Activated CD8-positive, alpha-beta memory T cell treated with anti-CD3 and anti-CD28 coated beads, Interleukin-2, amount 50 U/mL, for 4 hours (primary cell): ENCODE measurements around the gene SPRED2.
A peak's percentile ranks its signal among the peaks of the same experiment; 100 is the strongest.

Experiments used
- DNase-seq: peaks from one replicate; pipeline ENCODE4 v3.0.0-alpha.2; 2020

SPRED2 gene

GRCh38 chr2:65438137-65438899 is 5.9 kb upstream of the SPRED2 start:
- no peak for DNase-seq

- DNase-seq: no peak
Observed at GRCh38 chr2:65437392-65438135, 5.2 kb upstream of the SPRED2 start.

DNA sequence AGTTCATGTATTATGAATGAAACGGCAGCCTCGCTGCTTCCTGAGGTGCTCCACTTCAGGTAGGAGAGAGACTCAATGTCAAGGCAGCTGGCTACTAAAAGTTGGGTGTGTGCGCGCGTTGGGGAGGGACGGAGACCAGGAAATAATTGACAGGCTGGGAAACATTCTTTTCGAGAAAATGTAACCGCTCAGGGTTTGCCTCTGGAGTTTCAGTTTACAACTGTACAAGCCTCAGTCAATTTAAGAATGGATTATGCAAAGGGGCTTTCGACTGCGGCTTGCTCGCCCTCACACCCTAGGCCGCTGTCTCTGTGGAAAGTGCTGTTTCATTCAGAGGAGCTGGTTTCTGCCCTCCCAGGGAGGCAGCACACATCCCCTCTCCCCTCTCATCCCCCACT is 4.4 kb upstream of the SPRED2 start:
- DNase-seq: no peak

- DNase-seq: peak; percentile 23
Observed at GRCh38 chr2:65436169-65436823, 3.9 kb upstream of the SPRED2 start.

GRCh38 chr2:65435625-65436168 is 3.3 kb upstream of the SPRED2 start:
- DNase-seq: peak; percentile 25

DNA sequence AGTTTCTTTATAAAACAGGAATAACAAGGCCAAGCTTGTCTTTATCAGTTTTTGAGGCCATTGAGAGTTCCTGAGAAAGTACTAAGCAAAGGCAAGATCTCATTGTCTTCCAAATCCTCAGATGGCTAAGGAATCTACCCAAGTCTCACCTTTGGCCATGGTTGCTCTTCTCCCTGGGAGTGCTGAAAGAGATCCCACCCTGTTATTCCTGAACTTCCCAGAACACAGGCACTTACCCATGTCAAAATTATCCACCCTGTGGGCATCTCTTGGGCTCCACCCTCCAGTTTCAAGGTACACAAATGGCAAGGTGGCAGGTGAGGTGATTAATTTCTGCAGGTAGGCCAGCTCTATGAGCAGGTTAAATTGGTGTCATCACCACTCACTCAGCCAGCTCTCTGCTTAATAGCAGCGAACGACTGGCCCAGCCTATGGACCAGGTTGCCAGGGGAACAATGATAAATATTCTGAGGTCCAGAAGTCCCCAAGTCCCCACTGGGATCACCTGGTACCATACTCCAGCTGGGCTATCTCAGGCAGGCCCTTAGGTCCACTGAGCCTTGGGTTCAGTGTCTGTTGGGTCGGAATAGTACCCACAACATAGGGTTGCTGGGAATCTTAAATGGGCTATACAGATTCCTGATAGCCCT is 2.3 kb upstream of the SPRED2 start:
- DNase-seq: no peak

DNA sequence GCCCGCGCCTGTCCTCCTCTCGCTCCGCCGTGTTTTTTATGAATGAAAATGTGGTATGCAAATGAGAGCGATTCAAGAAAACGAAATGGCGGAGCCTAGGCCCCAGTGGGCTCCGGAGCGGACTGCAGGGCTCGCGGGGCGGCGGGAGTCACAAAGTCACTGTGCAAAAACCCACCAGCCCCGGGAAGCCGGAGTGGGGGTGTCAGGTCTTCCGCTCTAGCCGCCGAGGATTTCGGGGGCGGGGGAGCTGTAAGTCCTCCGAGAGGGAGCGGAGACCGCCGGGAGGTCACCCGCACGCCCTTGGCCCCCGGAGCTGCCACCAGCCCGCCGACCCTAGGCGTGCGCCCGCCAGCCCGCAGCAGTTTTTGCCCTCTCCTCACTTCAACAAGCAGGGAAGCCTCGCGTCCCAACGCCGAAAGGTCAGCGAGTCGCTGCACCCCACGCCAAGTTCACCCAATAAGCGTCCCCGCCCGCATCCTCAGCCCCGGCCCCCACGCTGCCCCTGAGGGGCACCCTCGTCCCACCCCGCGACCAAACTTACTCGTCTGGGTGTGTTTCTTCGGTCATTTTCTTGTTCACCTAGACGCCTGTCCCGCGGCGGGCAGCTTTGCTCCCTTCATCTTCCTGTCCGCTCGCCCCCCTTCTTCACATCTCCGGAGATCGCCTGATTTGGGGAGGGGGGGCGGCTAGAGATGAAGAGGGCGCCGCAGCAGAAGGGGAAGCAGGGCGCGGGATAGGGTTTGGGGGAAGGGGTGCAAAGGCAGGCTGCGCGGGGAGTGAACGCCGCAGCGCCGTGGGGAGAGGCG is 775 bp downstream of the SPRED2 start:
- peak; percentile 38 for DNase-seq

DNA sequence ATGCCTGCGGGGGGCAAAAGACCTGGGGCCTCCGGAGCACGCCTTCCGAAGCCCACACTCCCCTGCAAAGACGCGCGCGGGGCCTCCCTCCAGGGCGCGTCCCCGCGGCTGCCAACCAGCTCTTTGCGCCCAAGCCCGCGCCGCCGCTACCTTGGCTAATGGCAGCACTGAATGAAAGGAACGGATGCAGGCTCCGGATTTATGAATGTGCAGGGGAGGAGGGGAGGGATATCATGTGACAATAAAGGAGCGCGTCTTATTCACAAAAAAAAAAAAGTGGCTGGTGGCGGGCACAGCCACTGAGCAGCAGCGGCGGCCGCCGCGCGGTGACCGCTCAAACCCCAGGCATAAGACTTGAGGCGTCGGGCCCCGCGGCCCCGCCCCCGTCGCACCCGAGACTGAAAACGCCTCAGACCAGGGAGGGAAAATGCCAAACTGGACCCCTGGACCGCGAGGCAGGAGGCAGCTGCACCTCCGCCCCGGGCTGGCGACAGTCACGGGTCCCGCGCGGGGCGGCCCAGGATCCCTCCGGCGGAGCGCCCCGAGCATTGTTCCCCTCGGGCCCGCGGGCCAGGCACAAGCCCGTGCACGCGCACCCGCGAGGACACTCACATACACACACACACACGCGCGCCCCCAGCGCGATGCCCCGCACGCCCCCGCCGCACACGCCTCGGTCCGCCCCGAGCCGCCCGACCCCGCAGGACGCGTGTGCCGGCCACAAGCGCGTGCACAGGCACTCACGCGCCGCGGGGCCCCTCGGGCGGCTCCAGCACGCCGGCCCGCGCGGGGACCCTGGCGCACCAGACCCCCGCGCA is 1.6 kb downstream of the SPRED2 start:
- peak; percentile 69 for DNase-seq

DNA sequence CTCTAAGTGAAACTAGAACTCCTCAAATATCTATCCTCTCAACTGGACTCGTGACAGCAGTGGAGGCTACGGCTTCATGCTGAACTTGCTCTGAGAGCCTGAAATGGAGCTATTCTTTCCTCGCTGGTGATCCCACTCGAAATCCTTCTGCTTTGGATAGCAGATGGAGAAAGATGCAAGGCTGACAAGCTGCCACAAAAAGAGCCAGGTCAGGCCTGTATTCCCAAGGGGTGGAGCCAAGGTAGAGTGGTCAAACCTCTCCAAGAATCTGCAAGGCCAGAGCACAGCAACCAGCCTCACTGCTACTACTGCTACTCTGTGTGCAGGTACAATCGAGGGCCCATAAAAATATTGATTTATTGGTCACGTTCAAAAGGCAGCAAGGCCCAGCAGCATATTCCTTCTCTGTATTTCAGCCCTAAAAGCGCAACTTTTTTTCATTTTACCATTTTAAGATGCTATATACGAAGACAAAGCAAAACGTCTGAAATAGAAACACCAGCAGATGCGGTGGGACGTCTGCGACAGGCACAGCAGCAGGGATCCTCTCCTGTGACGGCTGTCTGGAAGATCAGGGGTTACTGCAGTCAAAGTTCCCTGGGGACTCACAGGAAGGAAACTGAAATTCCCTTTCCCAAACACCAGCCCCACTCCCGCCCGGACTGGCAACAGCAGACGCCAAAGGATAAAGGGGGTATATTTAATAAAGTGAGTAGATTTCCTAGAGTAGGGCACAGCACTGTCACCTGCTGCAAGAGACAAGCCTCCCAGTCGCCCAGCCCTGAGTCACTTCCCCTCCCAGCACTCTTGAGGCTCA is 2.4 kb downstream of the SPRED2 start:
- DNase-seq: no peak

GRCh38 chr2:65427532-65427931 is 4.9 kb downstream of the SPRED2 start:
- no peak for DNase-seq

- DNase-seq: no peak
Observed at GRCh38 chr2:65425276-65425675, 7.1 kb downstream of the SPRED2 start.

- no peak for DNase-seq
Observed at GRCh38 chr2:65424391-65424790, 8.0 kb downstream of the SPRED2 start.

DNA sequence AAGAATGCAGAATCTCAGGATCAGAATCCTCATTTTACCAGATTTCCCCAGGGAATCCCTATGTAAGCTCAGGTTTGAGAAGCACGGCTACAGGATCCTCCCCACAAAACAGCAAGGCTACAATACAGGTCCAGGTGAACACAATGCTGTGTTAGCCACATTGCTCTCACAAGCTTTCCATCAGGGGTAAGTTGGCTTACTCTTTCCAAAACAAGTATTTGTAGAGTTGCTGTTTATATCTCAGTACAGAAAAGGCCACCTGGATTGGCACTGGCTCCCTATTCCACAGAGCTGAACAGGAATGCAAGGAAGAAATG is 11.0 kb downstream of the SPRED2 start:
- no peak for DNase-seq

GRCh38 chr2:65420712-65421431 is 11.5 kb downstream of the SPRED2 start:
- DNase-seq: no peak

DNA sequence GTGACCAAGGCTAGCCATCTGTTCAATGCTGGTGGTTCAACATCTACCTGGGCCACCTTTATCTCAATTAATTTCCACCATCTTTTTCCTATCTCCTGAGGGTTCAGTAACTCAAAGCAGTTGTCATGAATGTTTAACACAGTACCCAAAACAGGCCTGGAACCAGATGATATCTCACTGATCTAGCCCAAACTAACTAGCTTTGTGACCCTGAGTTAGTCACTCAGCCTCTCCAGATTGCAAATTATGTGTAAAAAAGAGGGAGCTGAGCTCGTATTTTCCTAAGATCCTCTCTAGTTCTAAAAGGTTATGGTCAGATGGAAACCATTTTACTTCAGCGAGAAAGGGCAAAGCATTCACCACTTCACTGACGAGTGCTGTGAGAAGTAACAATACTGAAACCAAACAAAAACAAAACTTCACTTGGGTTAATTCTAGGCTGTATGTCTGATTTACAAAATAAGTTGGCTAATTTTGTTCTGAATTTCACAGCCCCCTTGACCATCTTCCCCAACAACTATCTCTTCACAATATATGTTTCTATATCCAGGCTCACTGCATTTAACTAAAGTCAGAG is 14.8 kb downstream of the SPRED2 start:
- DNase-seq: no peak

GRCh38 chr2:65416945-65417344 is 15.5 kb downstream of the SPRED2 start:
- no peak for DNase-seq

- no peak for DNase-seq
Observed at GRCh38 chr2:65416321-65416720, 16.1 kb downstream of the SPRED2 start.

GRCh38 chr2:65415091-65415490 is 17.3 kb downstream of the SPRED2 start:
- DNase-seq: no peak

- no peak for DNase-seq
Observed at GRCh38 chr2:65413610-65414009, 18.8 kb downstream of the SPRED2 start.

DNA sequence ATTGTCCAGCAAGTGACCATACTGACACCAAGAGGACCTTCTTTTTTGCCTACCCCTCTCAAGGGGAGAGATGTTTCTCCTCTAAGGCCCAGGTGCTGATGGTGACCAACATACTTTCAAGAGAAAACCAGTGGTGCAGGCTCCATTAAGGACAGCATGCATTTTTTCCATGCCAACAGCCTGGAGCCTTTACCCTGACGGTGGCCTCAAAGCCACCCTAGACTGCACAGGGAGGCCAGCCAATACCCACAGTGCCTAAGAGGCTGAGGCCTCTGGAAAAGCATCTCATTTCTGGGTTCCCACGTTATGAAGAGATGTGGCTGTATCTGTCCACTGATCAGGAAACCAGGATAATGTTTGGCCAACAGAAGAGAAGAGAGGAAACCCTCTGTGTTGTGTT is 19.3 kb downstream of the SPRED2 start:
- DNase-seq: no peak
